ENCODE measurements around the gene TRAPPC12.
"Not testable (repeated sequence)": the region's sequence is repeated elsewhere in the genome, so short reads cannot be mapped to it uniquely, and the experiment has no call there.

Gene TRAPPC12

DNA sequence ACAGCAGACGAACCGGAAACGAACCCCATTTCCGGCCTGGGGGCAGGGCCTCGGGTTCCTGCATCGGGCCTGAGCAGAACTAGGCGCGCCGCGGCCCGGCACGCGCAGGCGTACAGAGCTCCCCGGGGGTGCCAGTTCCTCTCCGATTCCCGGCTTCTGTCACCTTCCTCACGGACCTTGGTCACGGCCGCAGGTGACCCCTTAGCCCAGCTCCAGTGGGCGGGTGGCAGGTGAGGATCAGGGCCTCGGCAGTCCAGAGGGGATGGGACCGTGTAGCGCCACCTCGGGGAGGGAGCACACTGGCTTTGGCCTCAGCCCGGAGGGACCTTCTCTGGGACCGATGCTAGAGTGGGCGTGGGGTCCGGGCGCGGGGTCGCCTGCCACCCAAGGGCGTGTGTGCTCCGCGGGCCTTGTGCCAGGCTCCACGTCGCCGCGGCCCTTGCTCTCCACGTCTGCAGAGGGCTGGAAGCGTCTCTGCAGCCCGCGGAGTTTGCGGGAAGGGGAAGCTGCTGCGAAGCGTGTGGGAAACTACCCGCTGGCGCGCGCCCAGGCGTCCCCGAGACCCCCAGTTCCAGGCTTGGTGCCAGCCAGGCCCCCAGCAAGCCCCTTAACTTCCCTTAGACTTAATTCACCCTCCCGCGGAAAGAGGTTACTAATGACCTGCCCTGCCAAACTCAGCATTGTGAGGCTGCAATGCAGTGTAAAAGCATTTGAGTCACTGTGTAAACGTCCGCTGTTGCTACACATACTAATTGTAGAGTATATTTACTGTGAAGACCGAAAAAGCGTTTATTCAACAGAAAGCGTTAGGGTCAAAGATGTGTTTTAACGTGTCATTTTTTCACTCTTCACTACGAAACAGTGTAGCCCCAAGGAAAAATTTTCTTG lies at the start of gene TRAPPC12:
TSS of gene TRAPPC12 (plus strand) at position 48 of the 888 bp plus-strand sequence. CDS start 7,930 bp downstream, outside the sequence.
- peak; percentile 88 for DNase-seq

DNA sequence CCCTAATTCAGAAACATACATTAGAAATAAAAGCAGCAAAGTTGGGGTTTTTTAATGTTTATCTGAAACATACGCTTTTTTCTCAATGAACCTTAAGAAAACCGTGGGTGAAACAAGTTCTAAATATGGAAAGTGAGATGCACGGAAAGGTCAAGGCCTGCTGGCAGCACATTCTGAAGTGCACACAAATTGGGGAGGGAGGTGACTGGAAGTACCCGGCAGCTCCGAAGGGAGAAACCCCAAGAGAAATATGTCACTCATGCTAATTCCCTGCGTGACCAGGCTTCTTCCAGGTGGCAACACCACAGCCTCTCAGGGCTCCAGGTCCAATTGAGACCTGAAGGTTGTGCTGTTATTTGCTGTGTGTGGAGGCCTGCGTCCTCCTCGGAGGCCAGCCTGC lies 47.4 kb upstream of the TRAPPC12 start:
- DNase-seq: no peak

DNA sequence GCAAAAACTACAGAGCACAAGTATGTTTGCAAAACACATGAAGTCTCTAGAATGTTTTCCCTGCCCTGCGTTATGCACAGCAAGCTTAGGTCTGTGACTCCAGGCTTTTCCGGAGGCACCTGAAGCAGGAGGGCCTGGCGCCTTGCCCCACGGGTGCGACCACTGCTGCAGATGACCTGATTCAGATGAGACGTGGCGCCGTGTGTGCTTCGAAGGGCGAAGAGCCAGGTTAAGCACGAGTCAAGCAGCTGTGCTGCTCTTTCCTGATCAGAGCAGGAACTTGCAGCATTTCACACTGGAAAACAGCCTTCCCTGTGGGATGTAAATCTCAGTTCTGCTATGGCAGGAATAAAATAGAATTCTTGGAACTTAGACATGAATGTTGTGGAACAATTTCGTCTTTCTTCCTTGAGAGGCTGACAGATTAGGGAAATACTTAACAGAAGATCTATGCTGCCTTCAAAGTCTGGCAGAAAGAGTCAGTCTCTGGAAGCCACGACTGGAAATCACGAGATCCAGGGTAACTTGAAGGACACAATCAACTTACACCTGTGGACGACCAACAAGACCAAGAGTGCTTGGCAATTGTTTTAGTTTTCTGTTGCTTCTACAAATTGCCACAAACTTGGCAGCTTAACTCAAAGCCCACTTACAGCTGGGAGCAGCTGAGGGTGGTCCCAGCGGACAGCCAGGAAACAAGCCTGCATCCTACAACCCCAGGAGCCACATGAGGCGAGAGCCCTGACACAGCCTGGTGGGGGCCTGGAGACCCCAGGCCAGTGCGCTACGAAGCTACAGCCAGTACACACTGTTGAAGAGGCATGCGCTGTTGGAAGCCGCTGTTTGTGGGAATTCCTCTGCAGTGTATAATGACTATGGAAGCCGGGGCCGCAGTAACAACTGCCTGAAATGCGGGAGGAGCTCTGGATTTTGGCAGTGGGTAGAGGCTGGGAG lies 44.8 kb upstream of the TRAPPC12 start:
- no peak for DNase-seq

DNA sequence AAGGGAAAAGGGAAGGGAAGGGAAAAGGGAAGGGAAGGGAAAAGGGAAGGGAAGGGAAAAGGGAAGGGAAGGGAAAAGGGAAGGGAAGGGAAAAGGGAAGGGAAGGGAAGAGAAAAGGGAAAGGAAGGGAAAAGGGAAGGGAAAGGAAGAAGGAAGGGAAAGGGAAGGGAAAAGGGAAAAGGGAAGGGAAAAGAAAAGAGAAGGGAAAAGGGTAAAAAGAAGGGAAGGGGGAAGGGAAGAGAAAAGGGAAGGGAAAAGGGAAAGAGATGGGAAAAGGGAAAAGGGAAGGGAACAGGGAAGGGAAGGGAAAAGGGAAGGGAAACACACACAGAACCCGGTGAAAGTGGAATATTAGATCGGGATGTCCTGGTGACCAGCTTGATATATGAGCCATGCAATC lies 42.6 kb upstream of the TRAPPC12 start:
- no peak for DNase-seq

DNA sequence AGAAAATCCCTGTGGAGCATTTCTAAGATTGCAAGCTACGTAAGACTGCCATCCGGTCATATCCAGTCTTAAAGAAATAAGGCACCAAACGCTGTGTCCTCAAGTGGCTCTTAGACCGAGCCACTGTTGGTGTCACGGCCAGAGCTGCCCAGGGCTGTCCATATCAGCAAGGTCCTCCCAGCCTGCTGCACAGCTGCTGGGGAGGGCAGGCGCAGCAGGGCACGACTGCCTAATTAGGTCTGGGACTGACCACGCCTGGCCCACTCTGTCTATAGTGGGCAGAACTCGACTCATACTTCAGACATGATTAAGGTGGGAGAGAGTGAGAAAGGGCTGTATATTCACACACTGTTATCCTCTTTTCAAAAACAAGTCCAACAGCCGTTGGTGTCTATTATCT lies 41.2 kb upstream of the TRAPPC12 start:
- DNase-seq: no peak

DNA sequence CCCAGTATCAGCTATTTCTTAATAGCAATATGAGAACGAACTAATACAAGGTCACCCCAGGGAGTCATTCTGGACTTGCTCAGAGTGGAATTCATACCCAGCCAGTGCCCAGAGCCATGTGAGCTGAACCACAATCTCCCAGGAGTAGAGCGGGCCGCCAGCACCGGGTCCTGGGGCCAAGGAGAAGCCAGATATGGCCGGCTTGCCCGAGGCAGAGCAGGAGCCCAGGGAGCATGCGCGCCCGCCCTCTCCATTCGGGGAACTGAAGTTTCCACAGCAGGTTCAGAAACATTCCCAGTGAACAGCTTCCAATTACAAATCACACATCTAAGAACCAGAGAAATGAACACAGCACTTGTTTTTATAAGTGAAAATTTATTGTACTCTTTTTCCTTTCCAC lies 39.4 kb upstream of the TRAPPC12 start:
- DNase-seq: no peak

DNA sequence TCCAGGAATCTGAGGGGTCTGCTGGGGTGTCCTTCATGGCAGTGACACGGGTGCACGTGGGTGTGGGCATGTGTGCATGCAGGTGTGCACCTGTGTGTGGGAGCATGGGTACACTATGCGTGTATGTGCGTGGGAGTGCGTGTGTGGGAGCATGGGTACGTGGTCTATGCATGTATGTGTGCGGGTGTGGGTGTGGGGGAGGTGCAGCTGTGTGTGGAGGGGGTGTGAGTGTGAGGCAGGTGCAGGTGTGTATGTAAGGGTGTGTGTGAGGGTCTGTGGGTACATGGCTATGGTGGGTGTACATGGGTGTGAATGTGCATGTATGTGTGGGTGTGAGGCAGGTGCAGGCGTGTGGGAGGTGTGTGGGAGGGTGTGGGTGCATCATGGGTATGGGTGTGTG lies 38.2 kb upstream of the TRAPPC12 start:
- no peak for DNase-seq

DNA sequence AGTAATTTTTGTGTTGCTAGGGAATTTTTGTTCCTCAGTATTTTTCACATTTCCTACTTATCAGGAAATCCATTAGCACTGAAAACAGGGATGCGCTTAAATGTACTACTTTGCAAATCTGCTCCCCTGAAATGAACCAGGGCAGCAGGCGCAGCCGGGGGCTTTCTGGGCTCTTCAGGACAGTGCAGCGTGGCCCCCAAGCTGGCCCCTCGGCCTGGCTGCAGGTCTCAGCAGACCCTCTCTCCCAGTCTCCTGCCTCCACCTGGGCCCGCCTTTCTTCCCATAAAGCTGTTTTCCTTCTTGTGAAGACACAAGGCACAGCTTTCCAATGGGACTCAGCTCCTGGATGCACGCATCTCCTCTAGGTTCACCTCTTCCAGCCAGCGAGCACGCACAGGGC lies 37.2 kb upstream of the TRAPPC12 start:
- DNase-seq: no peak

DNA sequence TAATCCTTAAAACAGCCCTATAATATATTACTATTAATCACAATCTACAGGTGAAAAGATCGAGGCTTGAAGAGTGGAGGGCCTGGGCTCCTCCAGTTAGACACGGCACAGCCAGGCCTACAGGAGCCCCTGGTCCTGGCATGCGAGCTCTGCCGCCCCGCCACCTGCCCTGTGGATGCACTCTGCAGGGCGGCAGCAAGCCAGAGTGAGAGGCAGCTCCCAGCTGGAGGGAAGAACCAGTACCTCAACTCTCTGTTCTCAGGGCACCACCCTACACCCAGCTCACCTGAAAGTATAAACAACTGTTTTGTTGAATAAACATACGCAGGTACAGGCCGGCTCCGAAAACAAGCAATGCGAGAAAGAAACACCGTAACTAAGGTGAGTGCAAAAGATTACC lies 36.5 kb upstream of the TRAPPC12 start:
- DNase-seq: no peak

DNA sequence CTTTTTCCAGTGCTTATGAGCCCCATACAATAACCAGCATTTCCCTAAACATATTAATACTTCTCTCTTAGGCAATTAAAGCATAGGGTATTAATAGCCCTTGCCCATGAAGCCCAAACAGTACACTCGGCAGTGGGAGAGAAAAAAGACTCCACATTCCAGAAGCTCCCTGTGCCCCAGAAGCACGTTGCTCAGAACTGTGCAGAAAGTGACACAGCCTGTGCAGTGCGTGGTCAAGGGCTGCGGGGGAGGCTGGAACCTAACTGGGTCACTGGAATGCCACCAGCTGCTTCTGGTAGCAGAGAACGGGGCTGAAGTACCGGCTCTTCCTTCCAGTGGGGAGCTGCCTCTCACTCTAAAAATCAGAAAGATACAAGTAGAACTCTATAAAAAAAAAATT lies 34.6 kb upstream of the TRAPPC12 start:
- no peak for DNase-seq

DNA sequence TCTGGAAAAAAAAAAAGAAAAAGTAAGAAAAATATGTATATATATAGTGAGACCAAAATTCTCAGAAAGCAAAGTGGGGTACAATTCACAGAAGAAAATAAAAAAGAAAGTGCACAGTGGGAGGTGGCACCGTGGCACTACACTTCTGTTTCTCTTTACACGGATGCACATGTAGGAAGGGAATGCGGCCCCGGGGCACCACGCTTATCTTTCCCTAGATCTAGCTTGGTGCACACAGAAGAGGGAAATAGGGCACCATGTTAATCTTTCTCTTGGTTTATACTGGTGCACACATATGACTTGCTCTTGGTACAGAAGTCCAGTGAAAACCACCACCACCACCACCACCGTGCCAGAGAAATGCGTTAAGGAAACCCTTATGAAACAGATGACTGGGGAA lies 33.9 kb upstream of the TRAPPC12 start:
- DNase-seq: no peak

DNA sequence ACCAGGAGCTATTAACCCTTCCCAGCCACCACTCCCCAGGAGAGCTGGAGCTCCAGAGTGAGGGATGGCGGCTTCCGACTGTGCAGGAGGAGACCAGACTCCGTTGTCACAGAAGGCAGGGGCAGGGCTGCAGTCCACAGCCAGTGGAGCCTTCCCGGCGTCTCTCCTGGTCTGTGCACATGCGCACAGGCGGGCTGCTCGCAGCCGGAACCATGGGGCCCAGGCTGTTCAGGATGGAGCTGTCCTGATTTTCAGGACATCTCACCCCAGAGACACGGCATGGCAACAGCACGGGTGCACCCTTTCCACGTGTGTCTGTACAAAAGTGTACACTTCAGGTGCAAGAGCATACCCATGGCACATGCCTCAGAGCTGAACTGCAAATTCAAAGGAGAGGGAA lies 30.7 kb upstream of the TRAPPC12 start:
- DNase-seq: peak; percentile 56

DNA sequence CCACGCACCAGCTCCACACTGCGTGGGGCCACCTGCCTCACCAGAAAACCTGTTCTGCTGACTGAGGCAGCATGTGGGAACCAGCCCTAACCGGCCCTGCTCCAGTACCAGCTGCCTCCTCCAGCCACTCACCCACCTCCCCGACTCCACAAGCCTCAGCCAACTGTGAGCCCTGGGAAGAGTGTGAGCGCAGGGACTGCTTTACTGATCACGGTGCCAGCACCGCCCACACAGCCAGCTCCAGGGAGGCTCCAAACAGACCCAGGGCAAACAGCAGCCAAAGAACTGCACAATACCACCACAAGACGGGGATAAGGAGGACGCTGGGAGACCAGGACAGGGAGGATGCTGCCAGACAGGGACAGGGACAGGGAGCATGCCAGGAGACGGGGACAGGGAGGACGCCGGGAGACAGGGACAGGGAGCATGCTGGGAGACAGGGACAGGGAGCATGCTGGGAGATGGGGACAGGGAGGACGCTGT lies 30.2 kb upstream of the TRAPPC12 start:
- peak; percentile 58 for DNase-seq

DNA sequence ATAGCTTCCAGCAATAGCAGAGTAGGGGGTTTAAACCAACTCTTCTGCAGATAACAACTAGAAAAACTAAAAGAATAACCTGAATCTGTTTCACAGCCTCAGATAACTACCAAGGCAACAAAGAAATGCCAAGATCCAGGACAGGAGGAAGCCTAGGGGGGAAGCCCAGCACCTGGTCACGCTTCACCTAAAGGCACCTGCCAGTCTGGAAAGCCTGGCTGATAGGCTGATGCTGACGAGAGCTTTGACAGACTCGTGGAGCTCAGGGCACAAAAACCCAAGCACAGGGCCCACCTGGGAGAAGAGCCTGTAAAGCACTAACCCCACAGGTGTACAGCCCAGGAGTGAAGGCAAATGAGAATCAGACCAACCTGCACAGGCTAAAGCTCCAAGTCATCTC lies 24.5 kb upstream of the TRAPPC12 start:
- DNase-seq: no peak

DNA sequence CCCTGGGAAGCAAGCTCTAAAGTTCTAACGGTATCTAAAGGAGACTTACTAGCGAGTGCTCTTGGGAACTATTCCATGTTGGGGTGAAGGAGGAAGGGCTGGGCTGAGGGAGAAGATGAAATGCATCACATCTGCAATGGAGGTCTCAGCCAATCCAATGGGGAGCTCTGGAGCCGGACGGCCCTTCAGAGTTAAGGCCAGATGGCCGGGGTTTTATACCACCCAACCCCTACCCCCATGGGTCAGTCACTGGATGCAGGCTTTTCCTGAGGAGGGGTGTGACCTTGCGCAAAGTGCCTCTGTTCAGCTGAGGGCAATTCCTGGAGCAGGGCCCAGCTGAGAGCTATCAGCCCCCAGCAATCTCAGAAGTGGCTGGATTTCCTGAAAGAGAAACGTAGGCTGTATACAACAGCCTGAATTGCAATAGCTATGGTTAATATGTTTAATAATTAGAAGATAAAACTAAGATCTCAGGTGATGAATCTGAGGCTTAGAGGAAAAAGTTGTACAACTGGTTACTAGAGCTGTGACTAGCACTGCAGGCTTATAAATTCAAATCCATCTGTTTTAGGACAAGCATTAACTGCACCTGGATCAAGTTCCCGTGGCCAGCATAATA lies 23.4 kb upstream of the TRAPPC12 start:
- DNase-seq: no peak

DNA sequence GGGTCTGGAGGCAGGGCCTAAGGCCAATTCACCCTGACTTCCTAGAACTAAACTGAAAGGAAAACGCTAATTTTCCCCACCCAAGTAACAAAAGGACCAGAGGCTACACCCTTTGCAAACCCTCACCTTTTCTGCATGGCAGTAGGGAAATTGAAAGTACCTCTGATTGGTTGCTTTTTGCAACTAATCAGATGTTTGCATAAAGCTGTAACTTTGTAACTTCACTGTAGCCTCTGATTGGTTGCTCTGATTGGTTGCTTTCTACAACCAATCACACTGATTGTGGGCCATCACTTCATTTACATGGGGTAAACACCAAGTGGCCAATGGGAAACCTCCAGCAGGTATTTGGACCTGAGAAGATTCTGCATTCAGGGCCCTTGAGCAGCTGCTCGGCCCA lies 22.7 kb upstream of the TRAPPC12 start:
- DNase-seq: no peak

DNA sequence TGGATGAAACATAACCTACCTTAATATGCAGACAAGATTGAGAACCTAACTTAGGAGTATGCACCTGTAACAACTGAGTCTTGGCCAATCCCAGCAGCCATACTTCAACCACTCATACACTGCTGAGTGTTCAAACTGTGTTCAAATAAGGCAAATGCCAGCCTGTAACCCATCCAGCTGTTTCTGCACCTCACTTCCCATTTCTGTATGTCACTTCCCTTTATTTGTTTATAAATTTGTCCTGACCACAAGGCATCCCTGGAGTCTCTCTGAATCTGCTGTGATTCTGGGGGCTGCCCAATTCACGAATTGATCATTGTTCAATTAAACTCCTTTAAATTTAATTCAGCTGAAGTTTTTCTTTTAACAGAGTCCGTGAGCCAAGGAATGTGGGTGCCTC lies 22.0 kb upstream of the TRAPPC12 start:
- not testable (repeated sequence) for DNase-seq

DNA sequence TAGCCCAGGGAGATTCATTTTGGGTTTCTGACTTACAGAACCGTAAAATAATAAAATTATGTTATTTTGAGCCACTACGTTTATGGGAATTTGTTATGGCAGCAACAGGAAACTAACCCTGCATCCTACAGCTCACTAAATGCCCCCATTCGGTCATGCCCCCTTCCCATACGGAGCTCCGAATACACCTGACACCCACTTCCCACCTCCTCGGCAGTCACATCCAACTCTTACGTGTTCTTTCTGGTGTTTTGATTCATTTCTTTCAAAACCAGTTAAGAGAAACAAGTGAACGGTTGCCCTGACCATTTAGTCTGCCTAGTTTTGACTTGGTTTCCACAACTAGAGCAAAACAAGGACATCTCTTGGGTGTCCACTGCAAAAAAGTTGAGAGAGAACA lies 21.6 kb upstream of the TRAPPC12 start:
- DNase-seq: no peak

DNA sequence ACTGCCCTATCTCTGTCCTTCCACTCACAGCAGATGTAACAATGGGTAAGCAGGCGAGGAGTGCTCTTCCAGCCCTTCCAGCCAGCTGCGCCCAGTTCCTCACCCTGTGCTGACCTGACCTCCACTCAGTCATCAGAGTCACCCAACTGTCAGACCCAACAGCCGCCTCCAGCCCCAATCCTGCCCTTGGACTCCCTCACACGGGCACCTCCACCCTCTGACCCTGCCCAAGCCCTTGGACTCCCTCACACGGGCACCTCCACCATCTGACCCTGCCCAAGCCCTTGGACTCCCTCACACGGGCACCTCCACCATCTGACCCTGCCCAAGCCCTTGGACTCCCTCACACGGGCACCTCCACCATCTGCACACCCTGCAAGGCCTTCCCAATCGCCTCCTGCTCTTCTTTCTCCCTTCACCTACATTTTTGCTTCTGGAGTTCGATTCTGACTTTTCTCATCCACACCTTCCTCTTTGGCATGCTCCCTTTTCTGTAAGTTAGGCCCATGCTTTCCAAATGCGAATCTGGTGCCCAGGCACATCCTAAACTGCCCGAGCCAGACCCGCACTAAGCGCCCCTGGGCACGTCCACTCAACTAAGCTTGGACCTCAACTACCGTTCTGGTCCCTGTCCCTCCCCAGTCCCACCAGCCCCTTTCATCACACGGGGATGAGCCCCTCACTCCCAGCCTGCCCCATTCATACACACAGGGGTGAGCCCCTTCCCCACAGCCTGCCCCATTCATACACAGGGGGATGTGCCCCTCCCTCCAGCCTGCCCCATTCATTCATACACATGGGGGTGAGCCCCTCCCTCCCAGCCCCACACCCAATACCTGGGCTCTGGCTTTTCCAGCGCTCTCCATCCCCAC lies 17.7 kb upstream of the TRAPPC12 start:
- no peak for DNase-seq

DNA sequence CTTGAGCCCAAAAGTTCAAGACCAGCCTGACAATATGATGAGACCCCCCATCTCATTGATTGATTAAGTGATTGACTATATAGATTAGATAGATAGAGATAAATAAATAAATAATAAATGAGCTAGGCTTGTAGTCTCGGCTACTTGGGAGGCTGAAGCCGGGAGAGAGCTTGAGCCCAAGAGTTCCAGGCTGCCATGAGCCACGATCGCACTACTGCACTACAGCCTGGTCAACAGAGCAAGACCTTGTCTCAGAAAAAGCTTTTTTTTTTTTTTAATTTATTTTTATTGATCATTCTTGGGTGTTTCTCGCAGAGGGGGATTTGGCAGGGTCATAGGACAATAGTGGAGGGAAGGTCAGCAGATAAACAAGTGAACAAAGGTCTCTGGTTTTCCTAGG lies 14.3 kb upstream of the TRAPPC12 start:
- DNase-seq: no peak

DNA sequence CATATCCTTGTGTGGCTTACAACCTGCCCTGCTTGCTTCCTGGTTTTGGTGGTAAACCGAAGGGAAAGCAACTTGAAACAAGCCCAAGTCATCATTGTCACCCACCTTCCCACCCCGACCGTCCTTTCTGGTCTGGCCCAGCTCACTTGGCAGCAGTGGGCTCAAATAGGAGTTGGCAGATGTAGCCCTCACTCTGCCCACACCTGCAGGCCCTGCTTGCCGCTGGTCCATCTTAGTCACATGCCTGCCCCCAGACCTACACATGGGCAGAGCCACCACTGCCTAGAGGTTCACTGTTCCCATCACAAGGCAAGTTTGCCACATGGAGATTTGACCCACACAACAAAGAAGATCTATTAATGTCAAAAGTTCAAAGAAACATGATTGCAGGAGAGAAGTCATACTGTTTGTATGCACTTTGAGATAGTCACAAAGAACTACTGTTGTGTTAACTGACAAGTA lies 11.2 kb upstream of the TRAPPC12 start:
- DNase-seq: no peak

Data from NCI-H2227 treated with DMSO at 0.1 percent for 48 hours (cell line).